NCI-H774 (cell line): Measurements from ENCODE around the gene B3GNT9.

ENCODE experiments used
- DNase-seq: peaks from one replicate; lab custom pipeline; 2025; lab: John Stamatoyannopoulos, UW

B3GNT9 gene

GRCh38 chr16:67112591-67113399, 38.0 kb downstream of the B3GNT9 start:
- DNase-seq: no peak

- DNase-seq: no peak
Measured at GRCh38 chr16:67111951-67112444, 38.8 kb downstream of the B3GNT9 start.

- DNase-seq: peak; percentile 73
Measured at GRCh38 chr16:67109407-67110135, 41.2 kb downstream of the B3GNT9 start, which contains the start of gene PHAF1. Gene PHAF1 (plus strand): TSS chr16:67109941. CDS start chr16:67110176, 235 bp downstream.

- no peak for DNase-seq
Measured at GRCh38 chr16:67108931-67109406, 41.8 kb downstream of the B3GNT9 start.

GRCh38 chr16:67108489-67108888, 42.3 kb downstream of the B3GNT9 start:
- DNase-seq: no peak

- DNase-seq: no peak
Measured at GRCh38 chr16:67105881-67106280, 44.9 kb downstream of the B3GNT9 start.

GRCh38 chr16:67105246-67105645, 45.6 kb downstream of the B3GNT9 start:
- DNase-seq: no peak

- DNase-seq: no peak
Measured at GRCh38 chr16:67104845-67105244, 46.0 kb downstream of the B3GNT9 start.

- DNase-seq: no peak
Measured at GRCh38 chr16:67104061-67104460, 46.7 kb downstream of the B3GNT9 start.

- DNase-seq: no peak
Measured at GRCh38 chr16:67101311-67102082, 49.3 kb downstream of the B3GNT9 start.

GRCh38 chr16:67100569-67101310, 50.1 kb downstream of the B3GNT9 start:
- DNase-seq: no peak

GRCh38 chr16:67098599-67098998, 52.2 kb downstream of the B3GNT9 start:
- DNase-seq: no peak
